ENCODE measurements around the gene LAMA3.

LAMA3 gene

DNA sequence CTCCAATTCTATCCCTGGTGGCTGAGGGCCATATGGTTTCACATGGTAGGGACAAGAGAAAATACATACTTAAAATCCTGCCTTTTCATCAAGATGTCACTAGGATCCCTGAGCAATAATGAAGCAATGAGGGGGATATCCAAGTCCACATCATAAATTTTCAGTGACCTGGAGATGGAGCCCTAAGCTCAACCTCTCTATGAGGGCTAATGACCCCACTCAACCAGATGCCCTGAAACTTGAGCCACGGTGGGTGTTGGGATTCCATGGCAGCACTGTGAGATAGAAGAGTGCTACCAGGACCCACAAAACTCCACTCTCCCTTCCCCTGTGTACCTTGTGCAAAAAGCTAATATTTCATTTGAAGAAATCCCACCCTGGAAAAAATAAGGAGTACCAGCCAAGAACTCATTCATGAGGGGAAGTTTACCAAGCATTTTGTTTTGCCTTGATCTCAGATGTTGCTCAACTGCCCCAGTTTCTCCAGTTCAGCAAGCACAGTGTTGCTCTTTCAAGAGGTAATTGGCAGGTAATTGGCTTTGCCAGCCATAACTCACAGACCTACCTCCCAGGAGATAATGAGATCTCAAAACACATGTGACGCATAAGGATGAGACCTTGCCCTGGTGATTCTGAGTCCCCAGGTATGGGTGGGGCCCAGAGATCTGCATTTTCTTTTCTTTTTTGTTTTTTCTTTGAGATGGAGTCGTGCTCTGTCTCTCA, 274.4 kb downstream of the LAMA3 start:
- DNase-seq (ENCODE audit: low read depth, low spot score): no peak
- Histone ChIP-seq H3K9me3 (ENCODE audit: control insufficient read depth, insufficient read depth, low read length) (no peaks in the 10 kb centered on the region), H3K27ac (ENCODE audit: low read length) (no peak overlapping the region), H3K27me3 (ENCODE audit: control insufficient read depth, insufficient read depth, low read length) (no peaks in the 10 kb centered on the region), H3K36me3 (ENCODE audit: control insufficient read depth, insufficient read depth, low read length) (no peaks in the 10 kb centered on the region), H3K4me1 (ENCODE audit: control insufficient read depth, insufficient read depth, low read length) (no peaks in the 10 kb centered on the region; the same call in 1 of the 2 replicates), H3K4me3 (ENCODE audit: low read length) (no peak overlapping the region)
- no CpG with 5 or more reads among the region's 3 CpGs for WGBS (ENCODE audit: insufficient coverage, insufficient read length)

DNA sequence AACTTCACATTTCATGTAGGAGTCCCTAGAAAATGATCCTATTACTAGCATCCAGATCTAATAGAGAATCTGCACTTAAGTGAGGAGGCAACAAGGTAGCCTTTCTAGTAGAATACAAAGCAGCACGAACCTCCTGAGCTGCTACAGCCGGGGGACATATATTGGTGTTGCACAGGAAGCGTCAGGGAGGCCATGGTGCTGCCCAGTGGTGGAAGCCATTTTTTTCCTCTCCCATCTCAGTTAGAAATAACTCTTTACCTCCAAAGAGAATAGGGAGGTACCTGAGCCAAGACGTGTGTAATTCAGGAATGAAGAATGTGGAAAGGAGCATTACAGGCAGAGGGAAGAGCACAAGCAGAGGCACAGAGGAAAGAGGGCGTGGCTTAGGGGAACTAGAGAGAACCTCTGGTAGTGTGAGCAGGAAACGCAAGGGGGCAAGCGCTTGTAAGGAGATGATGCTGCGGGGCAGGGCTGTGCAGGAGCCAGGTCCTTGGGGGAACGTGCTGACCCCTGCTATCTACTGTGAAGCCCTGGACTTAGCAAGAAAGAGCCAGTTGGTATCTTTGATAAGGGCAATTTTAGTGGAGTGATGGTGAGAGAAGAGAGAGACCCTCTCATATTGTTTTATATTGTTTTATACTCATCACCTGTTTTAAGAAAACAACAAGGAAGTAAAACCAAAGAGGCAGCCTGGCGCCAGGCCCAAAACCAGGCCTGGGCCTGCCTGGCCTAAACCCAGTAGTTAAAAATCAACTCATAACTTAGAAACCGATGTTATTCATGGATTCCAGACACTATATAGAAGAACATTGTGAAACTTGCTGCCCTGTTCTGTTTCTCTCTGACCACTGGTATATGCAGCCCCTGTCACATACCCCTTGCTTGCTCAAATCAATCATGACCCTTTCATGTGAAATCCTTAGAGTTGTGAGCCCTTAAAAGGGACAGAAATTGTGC, 275.3 kb downstream of the LAMA3 start:
- no peak overlapping the region for H3K4me3 ChIP-seq (ENCODE audit: low read length)
- H3K36me3 ChIP-seq (ENCODE audit: control insufficient read depth, insufficient read depth, low read length): no peaks in the 10 kb centered on the region
- WGBS (ENCODE audit: insufficient coverage, insufficient read length): no CpG with 5 or more reads among the region's 11 CpGs
- DNase-seq (ENCODE audit: low read depth, low spot score): no peak
- no peaks in the 10 kb centered on the region for H3K9me3 ChIP-seq (ENCODE audit: control insufficient read depth, insufficient read depth, low read length)
- H3K27ac ChIP-seq (ENCODE audit: low read length): no peak overlapping the region
- H3K4me1 ChIP-seq (ENCODE audit: control insufficient read depth, insufficient read depth, low read length): no peaks in the 10 kb centered on the region; the same call in 1 of the 2 replicates
- no peaks in the 10 kb centered on the region for H3K27me3 ChIP-seq (ENCODE audit: control insufficient read depth, insufficient read depth, low read length)

- no peaks in the 10 kb centered on the region for H3K9me3 ChIP-seq (ENCODE audit: control insufficient read depth, insufficient read depth, low read length)
- H3K27ac ChIP-seq (ENCODE audit: low read length): no peak overlapping the region
- peaks cover 1% of the 10 kb centered on the region; the same call in 1 of the 2 replicates for H3K4me1 ChIP-seq (ENCODE audit: control insufficient read depth, insufficient read depth, low read length)
- no peak overlapping the region for H3K4me3 ChIP-seq (ENCODE audit: low read length)
- WGBS (ENCODE audit: insufficient coverage, insufficient read length): no CpG with 5 or more reads among the region's 8 CpGs
- no peak for DNase-seq (ENCODE audit: low read depth, low spot score)
- no peaks in the 10 kb centered on the region for H3K27me3 ChIP-seq (ENCODE audit: control insufficient read depth, insufficient read depth, low read length)
- no peaks in the 10 kb centered on the region for H3K36me3 ChIP-seq (ENCODE audit: control insufficient read depth, insufficient read depth, low read length)
Observed at GRCh38 chr18:23966909-23967308, 277.7 kb downstream of the LAMA3 start.

- no peak for DNase-seq (ENCODE audit: low read depth, low spot score)
- no peak overlapping the region for H3K27ac ChIP-seq (ENCODE audit: low read length)
- no peaks in the 10 kb centered on the region for H3K27me3 ChIP-seq (ENCODE audit: control insufficient read depth, insufficient read depth, low read length)
- WGBS (ENCODE audit: insufficient coverage, insufficient read length): no CpG with 5 or more reads among the region's 9 CpGs
- H3K4me3 ChIP-seq (ENCODE audit: low read length): no peak overlapping the region
- no peaks in the 10 kb centered on the region for H3K36me3 ChIP-seq (ENCODE audit: control insufficient read depth, insufficient read depth, low read length)
- H3K4me1 ChIP-seq (ENCODE audit: control insufficient read depth, insufficient read depth, low read length): peaks cover 1% of the 10 kb centered on the region; the same call in 1 of the 2 replicates
- H3K9me3 ChIP-seq (ENCODE audit: control insufficient read depth, insufficient read depth, low read length): no peaks in the 10 kb centered on the region
Observed at GRCh38 chr18:23967321-23968089, 278.3 kb downstream of the LAMA3 start.

DNA sequence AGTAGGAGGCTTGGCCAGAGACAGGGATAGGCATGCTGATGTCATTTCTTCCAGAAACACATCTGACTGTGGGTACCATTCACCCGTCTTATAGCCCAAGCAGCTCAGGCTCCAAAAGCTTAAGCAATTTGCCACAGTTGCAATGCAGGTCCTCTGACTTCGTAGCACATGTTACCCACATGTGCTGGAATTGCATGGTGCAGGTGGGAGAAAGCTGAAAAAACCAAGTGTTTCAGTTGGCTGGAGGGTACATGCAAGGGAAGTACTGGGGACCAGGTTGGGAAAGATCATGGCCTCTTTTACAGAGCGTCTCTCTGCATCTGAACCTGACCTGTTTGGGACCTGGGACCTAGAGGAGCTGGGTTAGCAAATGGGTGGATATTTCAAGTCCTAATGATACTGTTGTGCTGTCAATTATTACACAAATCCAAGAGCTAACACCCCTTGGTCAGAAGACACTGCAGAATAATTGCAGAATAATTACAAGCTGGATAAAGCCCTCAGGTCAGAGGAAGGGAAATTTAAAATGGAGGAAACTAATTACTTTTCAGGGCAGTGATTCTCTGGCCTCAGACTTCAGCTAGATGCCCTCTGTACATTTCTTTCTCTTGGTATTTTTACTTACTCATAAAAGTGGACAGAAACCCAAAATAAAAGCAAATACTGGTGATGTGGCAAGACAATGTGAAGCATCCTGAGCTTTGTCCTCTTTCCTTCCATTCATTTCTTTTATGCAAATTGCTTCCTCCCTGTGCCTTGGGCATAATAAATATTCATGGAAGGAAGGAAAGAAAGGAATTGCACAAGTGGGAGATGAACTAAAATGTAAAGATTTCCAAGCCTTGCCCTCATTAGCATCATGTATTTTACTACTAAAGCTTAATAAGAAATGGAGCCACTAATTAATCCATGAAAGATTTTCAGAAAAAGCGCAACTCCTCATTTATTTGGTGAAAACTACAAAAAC, 279.7 kb downstream of the LAMA3 start:
- no peak for DNase-seq (ENCODE audit: low read depth, low spot score)
- Histone ChIP-seq H3K4me1 (ENCODE audit: control insufficient read depth, insufficient read depth, low read length) (peaks cover 1% of the 10 kb centered on the region; the same call in 1 of the 2 replicates), H3K27me3 (ENCODE audit: control insufficient read depth, insufficient read depth, low read length) (no peaks in the 10 kb centered on the region), H3K27ac (ENCODE audit: low read length) (no peak overlapping the region), H3K4me3 (ENCODE audit: low read length) (no peak overlapping the region), H3K9me3 (ENCODE audit: control insufficient read depth, insufficient read depth, low read length) (no peaks in the 10 kb centered on the region), H3K36me3 (ENCODE audit: control insufficient read depth, insufficient read depth, low read length) (no peaks in the 10 kb centered on the region)
- no CpG with 5 or more reads among the region's 4 CpGs for WGBS (ENCODE audit: insufficient coverage, insufficient read length)

DNA sequence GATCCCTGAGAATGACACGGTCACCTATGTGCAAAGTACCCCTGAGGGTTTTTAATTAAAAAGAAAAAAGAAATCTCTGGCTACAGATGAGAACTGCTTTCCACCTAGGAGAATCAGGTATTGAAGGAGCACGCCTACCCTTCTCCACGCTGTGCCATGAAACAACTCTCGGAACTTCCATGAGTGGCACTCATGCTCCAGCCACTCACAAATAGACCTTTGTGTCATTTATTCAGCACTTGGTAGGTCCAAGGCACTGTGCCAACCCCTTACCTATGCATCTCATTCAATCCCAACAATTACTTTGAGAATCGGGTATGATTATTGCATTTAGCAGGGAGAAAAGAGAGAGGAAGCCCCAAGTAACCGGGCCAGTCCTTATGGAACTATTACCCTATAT, 280.4 kb downstream of the LAMA3 start:
- Histone ChIP-seq H3K36me3 (ENCODE audit: control insufficient read depth, insufficient read depth, low read length) (no peaks in the 10 kb centered on the region), H3K4me1 (ENCODE audit: control insufficient read depth, insufficient read depth, low read length) (peaks cover 1% of the 10 kb centered on the region; the same call in 1 of the 2 replicates), H3K4me3 (ENCODE audit: low read length) (no peak overlapping the region), H3K27ac (ENCODE audit: low read length) (no peak overlapping the region), H3K27me3 (ENCODE audit: control insufficient read depth, insufficient read depth, low read length) (no peaks in the 10 kb centered on the region), H3K9me3 (ENCODE audit: control insufficient read depth, insufficient read depth, low read length) (no peaks in the 10 kb centered on the region)
- DNase-seq (ENCODE audit: low read depth, low spot score): no peak
- WGBS (ENCODE audit: insufficient coverage, insufficient read length): no CpG with 5 or more reads among the region's 6 CpGs

DNA sequence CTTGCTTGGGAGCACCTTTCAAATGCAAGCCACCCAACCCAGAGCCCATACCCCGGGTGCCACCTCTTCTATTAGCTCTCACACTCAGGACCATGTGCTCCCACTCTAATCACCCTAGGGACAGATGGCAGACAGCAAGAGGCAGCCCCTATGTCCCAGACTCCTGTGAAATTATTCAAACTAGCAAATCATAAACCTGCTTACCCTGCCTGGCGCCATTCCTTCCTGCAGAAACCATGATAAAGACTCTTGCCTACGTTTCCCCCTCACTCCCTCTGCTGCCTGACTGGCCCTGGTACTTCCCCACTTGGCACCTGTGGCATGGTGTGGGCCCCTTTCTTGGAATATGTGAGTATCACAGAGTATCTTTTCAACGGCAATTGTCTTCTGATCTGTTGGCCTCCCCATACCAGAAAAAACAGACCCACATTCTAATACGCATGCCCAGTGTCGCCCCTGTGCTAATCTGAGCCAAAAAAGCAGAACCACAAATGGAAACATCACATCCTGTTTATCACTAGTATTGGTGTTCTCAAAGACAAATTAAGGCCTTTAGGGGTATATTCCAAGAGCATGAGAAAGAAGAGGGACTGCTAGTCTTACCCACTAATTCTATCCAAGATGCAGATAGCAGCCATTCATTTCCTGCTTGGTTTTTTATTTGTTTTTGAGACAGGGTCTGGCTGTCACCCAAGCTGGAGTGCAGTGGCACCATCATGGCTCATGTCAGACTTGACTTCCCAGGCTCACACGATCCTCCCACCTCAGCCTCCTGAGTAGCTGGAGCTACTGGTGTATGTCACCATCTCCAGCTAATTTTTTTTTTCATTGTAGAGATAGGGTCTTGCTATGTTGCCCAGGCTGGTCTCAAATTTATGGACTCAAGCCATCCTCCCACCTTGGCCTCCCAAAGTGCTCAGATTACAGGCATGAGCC, 281.2 kb downstream of the LAMA3 start:
- Histone ChIP-seq H3K9me3 (ENCODE audit: control insufficient read depth, insufficient read depth, low read length) (no peaks in the 10 kb centered on the region), H3K27me3 (ENCODE audit: control insufficient read depth, insufficient read depth, low read length) (no peaks in the 10 kb centered on the region), H3K36me3 (ENCODE audit: control insufficient read depth, insufficient read depth, low read length) (no peaks in the 10 kb centered on the region), H3K4me3 (ENCODE audit: low read length) (no peak overlapping the region), H3K27ac (ENCODE audit: low read length) (no peak overlapping the region), H3K4me1 (ENCODE audit: control insufficient read depth, insufficient read depth, low read length) (peaks cover 1% of the 10 kb centered on the region; the same call in 1 of the 2 replicates)
- no CpG with 5 or more reads among the region's 7 CpGs for WGBS (ENCODE audit: insufficient coverage, insufficient read length)
- DNase-seq (ENCODE audit: low read depth, low spot score): no peak

DNA sequence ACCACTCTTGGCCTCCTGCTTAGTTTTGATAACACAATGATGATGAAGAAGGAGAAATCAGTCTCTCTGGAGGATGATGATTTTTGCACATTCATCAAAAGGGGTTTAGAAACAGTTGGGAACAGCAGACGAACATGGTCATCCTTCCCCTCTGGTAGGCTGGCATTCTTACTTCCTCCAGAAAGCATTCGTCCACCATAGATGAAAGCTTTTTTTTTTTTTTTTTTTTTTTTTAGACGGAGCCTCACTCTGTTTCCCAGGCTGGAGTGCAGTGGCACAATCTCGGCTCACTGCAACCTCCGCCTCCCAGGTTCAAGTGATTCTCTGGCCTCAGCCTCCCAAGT, 281.8 kb downstream of the LAMA3 start:
- Histone ChIP-seq H3K36me3 (ENCODE audit: control insufficient read depth, insufficient read depth, low read length) (no peaks in the 10 kb centered on the region), H3K27ac (ENCODE audit: low read length) (no peak overlapping the region), H3K4me3 (ENCODE audit: low read length) (no peak overlapping the region), H3K27me3 (ENCODE audit: control insufficient read depth, insufficient read depth, low read length) (no peaks in the 10 kb centered on the region), H3K4me1 (ENCODE audit: control insufficient read depth, insufficient read depth, low read length) (peaks cover 1% of the 10 kb centered on the region; the same call in 1 of the 2 replicates), H3K9me3 (ENCODE audit: control insufficient read depth, insufficient read depth, low read length) (no peaks in the 10 kb centered on the region)
- no peak for DNase-seq (ENCODE audit: low read depth, low spot score)
- WGBS (ENCODE audit: insufficient coverage, insufficient read length): no CpG with 5 or more reads among the region's 5 CpGs
